ENCODE measurements around the gene SHISA4. TPM values are rescaled to one million over a fixed set of nuclear protein-coding genes. Genes with fewer than 3 reads are reported as not detected.

Gene SHISA4
- total and polyA plus RNA-seq, 7 donors, result 74.8 to 264 (median 148) TPM

DNA sequence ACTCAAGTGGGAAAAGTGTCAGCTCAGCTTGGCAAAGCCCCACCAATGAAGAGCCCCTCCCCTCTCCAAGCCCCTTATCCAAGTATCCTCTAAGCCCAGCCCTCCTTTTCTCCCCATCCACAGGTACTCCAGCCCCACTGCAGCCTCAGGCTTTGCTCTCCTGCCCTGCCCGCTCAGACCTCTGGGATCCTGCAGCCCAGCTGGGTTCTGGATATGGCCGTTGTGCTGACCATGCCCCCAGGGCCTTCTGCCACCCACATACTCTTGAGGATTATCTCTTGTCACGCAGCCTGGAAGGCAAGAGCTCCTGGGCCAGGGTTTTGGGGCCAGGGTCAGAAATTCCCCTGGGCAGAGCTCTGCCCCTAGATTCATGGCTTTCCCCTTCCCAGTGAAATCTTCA is 4.7 kb downstream of the SHISA4 start:
- Histone ChIP-seq H3K27ac (peak overlapping the region; percentile 95), H3K36me3 (ENCODE audit: insufficient read depth in 1 of 2, low read depth in 1 of 2) (peaks cover 0 to 41% of the 10 kb centered on the region in 2 donors), H3K4me3 (no peak overlapping the region), H3K9me3 (no peaks in the 10 kb centered on the region), H3K4me1 (peaks cover 60% of the 10 kb centered on the region), H3K27me3 (ENCODE audit: insufficient read depth in 3 of 3, low read length in 2 of 3) (no peaks in the 10 kb centered on the region)
- TF ChIP-seq, protein P1, sequence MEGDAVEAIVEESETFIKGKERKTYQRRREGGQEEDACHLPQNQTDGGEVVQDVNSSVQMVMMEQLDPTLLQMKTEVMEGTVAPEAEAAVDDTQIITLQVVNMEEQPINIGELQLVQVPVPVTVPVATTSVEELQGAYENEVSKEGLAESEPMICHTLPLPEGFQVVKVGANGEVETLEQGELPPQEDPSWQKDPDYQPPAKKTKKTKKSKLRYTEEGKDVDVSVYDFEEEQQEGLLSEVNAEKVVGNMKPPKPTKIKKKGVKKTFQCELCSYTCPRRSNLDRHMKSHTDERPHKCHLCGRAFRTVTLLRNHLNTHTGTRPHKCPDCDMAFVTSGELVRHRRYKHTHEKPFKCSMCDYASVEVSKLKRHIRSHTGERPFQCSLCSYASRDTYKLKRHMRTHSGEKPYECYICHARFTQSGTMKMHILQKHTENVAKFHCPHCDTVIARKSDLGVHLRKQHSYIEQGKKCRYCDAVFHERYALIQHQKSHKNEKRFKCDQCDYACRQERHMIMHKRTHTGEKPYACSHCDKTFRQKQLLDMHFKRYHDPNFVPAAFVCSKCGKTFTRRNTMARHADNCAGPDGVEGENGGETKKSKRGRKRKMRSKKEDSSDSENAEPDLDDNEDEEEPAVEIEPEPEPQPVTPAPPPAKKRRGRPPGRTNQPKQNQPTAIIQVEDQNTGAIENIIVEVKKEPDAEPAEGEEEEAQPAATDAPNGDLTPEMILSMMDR (IDR thresholded peaks at IDR 0.05), result no peak
- 19 to 25% (median 24%) methylated on average over 3 of the region's 3 CpGs for WGBS, 3 donors
- intact Hi-C loops (cut with DNase I), result loop anchor here in 1 of 2 donors (10.0 kb wide), 1 partner anchor 241 kb away; no protein-coding TSS in a partner anchor
- ATAC-seq (no peak), DNase-seq (no peak)

DNA sequence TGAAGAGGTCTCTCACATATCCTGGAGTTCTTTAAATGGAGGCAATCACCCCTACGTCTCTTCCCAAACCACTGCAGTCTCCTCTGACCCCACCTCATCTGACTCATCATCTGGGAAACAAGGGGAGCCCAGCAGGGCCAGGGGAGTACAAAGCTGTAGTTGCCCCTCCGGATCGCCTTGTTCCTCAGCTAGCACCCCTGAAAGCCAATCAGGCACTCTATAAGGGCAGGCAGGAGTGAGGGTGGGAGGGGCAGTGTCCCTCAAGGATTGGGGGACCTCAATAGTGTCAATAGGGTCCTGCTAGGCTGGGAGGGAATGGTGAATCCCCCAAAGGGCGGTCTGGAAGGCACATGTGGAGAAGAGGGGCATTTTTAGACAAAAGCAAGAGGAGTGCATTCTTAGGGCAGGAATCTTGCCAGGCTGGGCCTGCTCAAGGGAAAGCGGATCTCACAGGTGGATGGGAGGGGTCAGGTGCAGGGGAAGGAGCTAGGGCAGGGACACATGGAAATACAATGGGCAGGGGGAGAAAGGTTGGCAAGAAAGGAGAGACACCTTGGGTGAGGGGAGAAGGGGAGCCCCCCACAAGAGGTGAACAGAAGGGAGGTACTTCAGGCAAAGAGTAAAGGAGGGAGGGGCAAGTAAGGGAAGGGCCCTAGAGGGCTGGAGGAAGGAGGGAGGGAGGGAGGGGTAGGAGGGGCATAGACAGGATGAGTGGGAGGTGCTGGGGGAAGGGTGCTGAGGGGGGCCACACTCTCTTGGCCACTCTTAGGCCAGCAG is 5.8 kb downstream of the SHISA4 start:
- ATAC-seq (no peak), DNase-seq (no peak)
- Histone ChIP-seq H3K27ac (peak overlapping the region; percentile 95), H3K4me3 (no peak overlapping the region), H3K36me3 (ENCODE audit: insufficient read depth in 1 of 2, low read depth in 1 of 2) (peaks cover 0 to 44% of the 10 kb centered on the region in 2 donors), H3K4me1 (peaks cover 57% of the 10 kb centered on the region), H3K27me3 (ENCODE audit: insufficient read depth in 3 of 3, low read length in 2 of 3) (no peaks in the 10 kb centered on the region), H3K9me3 (no peaks in the 10 kb centered on the region)
- 53 to 83% (median 58%) methylated on average over 5 of the region's 5 CpGs for WGBS, 3 donors
- TF ChIP-seq, protein P1 (IDR thresholded peaks at IDR 0.05), result no peak
- intact Hi-C loops (cut with DNase I), result loop anchor here (5.0 to 10.0 kb wide), 2 partner anchors 63 to 240 kb away; partner anchors contain the start of gene TIMM17A (in 2 of the 2)

DNA sequence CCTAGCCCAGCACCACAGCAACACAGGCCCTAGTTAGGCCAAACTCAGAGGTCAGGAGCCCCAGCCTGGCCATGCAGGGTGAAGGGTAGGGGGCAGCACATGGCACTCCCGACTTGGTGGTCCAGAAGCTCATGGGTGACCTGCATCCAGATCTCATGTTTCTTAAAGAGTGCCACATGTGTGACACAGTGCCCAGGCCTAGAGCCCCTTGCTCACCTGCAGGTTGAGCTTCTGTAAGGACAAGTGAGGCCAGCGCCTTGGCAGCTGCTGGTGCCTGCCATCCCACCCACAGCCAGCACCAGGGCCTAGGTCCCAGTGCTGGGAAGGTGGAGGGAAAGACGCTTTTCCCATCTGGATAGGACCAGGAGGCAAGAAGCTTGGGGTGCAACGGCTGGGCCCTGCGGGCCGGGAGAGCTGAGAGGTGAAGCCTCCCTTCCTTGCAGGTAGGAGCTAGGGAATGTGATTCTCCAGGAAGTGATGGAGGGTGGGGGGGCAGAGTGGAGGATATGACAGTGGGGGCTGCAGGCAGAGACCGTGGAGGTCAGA is 6.5 kb downstream of the SHISA4 start:
- intact Hi-C loops (cut with DNase I), result loop anchor here (5.0 to 10.0 kb wide), 2 partner anchors 62 to 240 kb away; partner anchors contain the start of gene TIMM17A (in 2 of the 2)
- Histone ChIP-seq H3K4me1 (peaks cover 50% of the 10 kb centered on the region), H3K27ac (peak overlapping the region; percentile 95), H3K9me3 (no peaks in the 10 kb centered on the region), H3K4me3 (no peak overlapping the region), H3K27me3 (ENCODE audit: insufficient read depth in 3 of 3, low read length in 2 of 3) (no peaks in the 10 kb centered on the region), H3K36me3 (ENCODE audit: insufficient read depth in 1 of 2, low read depth in 1 of 2) (peaks cover 0 to 44% of the 10 kb centered on the region in 2 donors)
- 49 to 68% (median 52%) methylated on average over 7 of the region's 7 CpGs for WGBS, 3 donors
- TF ChIP-seq, protein P1 (IDR thresholded peaks at IDR 0.05), result no peak
- ATAC-seq (no peak), DNase-seq (no peak)

DNA sequence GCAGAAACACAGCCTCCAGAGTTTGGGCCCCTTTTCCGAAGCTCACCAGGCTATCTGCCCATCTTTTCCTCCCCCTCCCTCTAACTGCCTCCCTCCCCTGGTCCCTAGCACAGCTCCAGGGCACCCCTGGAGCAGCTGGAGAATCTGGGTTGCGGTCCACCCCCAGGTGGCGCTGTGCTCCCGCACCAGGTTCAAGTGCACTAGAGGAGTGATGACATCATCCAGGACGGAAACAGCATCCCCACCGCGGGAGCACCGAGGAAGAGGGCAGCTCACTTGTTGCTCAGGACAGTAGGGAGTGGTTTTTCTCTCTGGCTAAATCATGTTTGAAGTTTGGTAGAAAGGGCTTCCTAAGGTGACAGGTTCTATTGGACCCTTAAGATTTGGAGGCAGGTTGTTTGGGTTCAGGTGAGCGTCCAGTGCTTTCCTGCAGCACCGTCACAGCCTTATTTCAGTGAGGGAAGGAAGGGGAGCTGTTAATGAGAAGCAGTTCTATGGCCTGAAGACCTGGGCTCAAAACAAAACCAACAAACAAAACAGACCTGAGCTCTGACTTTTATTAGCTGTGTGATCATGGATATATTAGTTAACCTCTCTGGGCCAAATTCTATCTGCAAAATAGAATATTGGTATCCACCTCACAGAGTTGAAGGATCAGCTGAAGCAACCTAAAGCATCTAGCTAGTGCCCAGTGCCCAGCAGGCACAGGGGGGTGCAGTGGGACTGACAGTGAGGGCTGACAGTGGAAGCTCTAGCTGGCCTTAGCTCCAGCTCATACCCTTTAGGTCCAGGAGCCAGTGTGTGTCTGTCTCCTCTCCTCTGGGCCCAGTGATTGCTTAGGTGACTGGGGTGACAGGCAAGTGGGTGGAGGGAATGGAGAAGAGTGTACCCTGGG is 7.5 kb downstream of the SHISA4 start:
- intact Hi-C loops (cut with DNase I), result loop anchor here (1.0 to 10.0 kb wide), 4 partner anchors 61 to 239 kb away; partner anchors contain the start of gene TIMM17A (in 2 of the 2)
- H3K4me3 ChIP-seq, result no peak overlapping the region
- TF ChIP-seq, protein P1 (IDR thresholded peaks at IDR 0.05), result peak; percentile 97
- DNase-seq (peak; percentile 91 to 94), ATAC-seq (peak; percentile 92 to 93 (median 92))
- WGBS, 3 donors, result 7 to 14% (median 10%) methylated on average over 10 of the region's 10 CpGs
- peak overlapping the region; percentile 95 for H3K27ac ChIP-seq
- no peaks in the 10 kb centered on the region for H3K9me3 ChIP-seq
- H3K27me3 ChIP-seq (ENCODE audit: insufficient read depth in 3 of 3, low read length in 2 of 3), result no peaks in the 10 kb centered on the region
- peaks cover 42% of the 10 kb centered on the region for H3K4me1 ChIP-seq
- H3K36me3 ChIP-seq (ENCODE audit: insufficient read depth in 1 of 2, low read depth in 1 of 2), result peaks cover 0 to 51% of the 10 kb centered on the region in 2 donors
